GM12801 (cell line): ENCODE measurements around the gene TPM2.

Experiments used
- TF ChIP-seq, protein P1 (sequence below): IDR thresholded peaks from one replicate; pipeline ENCODE4 v1.5.1; 2011; ENCODE audit warnings: control low read depth; ENCODE audit not compliant: insufficient read length; ENCODE audit errors: extremely low read depth

TPM2 gene

DNA sequence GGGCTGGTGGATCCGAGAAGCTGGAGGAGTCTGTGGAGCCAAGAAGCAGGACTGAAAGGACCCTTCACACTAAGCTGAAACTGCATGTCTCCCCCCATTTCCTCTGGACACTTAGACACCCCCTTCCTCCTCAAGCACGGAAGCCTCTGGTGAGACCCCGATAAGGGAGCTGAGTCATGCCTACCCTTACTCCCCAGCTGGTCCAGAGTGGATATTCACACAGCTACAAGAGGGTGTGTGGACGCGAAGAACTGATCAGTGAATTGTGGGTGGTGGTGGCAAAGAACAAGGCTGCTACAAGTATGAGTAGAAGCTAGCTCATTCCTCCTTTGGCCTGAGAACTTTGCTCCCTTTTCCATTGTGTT lies 37.9 kb upstream of the TPM2 start:
- TF ChIP-seq, protein P1, sequence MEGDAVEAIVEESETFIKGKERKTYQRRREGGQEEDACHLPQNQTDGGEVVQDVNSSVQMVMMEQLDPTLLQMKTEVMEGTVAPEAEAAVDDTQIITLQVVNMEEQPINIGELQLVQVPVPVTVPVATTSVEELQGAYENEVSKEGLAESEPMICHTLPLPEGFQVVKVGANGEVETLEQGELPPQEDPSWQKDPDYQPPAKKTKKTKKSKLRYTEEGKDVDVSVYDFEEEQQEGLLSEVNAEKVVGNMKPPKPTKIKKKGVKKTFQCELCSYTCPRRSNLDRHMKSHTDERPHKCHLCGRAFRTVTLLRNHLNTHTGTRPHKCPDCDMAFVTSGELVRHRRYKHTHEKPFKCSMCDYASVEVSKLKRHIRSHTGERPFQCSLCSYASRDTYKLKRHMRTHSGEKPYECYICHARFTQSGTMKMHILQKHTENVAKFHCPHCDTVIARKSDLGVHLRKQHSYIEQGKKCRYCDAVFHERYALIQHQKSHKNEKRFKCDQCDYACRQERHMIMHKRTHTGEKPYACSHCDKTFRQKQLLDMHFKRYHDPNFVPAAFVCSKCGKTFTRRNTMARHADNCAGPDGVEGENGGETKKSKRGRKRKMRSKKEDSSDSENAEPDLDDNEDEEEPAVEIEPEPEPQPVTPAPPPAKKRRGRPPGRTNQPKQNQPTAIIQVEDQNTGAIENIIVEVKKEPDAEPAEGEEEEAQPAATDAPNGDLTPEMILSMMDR: no peak

DNA sequence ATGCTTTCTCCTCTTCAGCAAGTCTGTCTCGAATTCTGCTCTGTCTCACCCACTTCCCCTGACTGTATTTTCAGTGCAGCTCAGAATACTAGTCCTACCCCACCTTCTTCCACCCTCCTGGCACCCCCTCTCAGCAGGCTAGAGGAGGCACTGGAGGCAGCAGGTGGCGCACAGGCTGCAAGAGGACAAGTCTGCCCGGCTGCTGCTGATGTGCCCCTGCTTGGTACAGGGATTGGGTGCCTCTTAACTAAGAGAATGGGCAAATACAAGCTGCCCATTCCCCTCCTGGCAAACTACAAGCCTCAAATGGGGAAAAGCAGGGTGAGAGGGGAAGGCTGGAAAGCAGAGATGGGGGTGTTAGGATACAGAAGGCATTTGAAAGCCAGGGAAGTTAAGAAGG lies 37.2 kb upstream of the TPM2 start:
- TF ChIP-seq, protein P1: no peak

DNA sequence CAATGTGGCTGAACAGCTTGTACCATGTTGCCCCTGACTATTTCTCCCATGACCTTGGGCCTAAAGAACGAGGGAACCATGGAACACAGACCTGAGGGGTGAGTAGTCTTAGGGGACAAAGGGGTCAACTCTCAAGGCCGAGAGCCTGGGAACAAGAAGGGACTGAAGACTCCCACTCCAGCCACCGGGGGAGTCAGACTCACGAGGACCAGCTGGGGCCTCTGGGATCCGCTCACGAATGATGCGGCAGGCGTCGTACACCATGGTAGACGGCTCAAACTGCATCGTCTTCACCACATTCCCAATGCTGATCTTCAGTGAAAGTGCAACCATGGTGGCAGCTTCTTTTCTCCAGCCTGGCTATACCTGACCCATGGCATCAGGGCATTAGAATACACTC lies 35.6 kb upstream of the TPM2 start:
- TF ChIP-seq, protein P1: no peak

DNA sequence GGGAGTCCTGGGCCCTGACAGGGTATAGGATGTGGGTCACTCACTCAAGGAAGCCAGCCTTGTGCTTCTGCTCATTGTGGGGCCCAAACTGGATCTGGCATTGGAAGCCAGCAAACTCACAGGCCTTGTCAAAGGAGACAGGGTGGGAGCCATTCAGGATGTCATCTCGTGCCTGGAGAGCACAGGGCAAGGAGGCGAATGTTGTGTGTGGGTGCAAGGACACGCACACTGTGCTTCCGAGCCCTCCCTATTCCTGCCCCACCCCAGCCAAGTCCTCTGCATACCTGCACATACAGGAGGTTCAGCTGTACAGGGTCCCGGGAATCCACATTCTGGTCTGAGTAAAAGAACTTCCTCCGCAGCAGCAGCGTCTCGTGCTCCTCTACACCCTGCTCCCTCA lies 34.2 kb upstream of the TPM2 start:
- TF ChIP-seq, protein P1: no peak

DNA sequence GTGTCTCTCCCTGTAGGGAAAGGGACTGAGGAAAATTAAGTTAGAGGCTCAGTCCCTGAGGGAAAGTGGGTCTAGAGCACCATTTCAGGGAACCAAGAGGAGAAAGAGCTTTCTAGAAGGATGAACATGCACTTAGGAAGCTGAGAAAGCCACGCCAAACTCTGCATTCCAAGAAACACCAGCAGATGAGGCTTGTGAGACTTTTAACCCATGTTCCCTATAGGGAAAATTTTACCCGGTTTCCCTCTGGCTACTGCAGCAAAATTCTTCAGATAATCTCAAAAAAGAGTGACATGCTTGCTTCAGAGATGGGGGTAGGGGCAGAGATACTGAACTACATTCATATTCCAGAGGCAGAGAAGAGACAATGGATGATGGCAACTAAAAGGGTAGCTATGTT lies 33.7 kb upstream of the TPM2 start:
- TF ChIP-seq, protein P1: no peak

DNA sequence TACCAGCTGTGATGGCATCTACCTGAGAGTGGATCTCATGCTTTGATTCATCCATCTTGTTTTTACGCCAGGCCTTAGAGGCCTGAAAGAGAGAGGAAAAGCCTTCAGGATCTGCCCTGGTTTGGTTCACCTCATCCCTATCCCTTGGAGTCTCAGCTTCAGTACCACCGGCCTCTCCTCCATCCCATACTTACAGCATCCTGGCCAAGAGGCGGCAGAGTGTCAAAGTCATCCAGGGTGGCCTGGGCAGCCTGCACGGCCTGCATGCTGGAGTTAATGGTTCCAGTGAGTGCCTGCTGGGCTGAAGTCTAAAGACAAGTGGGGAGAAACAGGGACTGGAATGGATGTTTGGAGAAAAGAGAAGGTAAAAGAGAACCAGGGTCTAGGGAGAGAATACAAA lies 29.8 kb upstream of the TPM2 start:
- TF ChIP-seq, protein P1: no peak

DNA sequence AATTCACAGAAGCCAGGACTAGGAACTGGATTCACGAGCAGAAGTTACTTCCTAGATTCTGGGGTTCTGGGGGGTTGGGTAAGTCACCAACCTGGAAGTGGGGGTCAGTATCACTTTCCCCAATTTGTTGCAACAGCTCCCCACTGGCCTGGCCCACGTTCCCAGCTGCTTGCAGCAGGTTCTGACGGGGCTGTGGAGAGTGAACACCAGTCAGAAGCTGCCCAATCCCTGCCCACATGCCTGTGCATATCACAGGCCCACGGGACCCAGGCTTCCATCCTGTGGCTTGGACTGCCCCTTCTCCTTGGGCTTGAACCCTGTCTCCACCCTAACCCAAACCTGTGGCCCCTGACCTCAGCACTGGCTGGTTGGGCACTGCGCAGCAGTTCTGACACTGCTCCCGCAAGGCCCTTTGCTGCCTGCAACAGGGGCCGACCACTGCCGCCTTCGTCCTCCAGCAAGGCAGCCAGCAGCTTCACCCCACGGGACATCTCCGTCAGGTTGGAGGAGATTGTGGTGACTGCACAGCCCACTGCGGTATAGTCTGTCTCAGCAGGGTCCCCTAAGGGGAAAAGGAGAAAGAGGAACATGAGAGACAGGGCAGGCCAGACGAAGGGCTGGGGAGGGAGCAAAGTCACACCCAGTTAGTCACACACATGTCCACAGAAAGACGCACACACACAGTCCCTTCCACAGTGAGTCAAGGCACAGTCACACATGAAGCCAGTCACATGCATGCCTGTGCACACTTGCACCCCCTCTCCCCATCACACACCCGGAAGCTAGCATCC lies 29.2 kb upstream of the TPM2 start:
- TF ChIP-seq, protein P1: no peak
